ENCODE data around the gene AK8.

- no peak for TF ChIP-seq POLR2A (IDR thresholded peaks at IDR 0.05)
- TF ChIP-seq CTCF (IDR thresholded peaks at IDR 0.05): no peak
Observed at GRCh38 chr9:132774886-132775285, 103.2 kb downstream of the AK8 start.

Data from vagina (tissue), 2 donors.